Measurements from ENCODE around the gene PLAAT5. TPM values are rescaled to one million over a fixed set of nuclear protein-coding genes. Genes with fewer than 3 reads are reported as not detected.

Gene PLAAT5
- total RNA-seq, 1 experiment from 2014 or later, result not detected

DNA sequence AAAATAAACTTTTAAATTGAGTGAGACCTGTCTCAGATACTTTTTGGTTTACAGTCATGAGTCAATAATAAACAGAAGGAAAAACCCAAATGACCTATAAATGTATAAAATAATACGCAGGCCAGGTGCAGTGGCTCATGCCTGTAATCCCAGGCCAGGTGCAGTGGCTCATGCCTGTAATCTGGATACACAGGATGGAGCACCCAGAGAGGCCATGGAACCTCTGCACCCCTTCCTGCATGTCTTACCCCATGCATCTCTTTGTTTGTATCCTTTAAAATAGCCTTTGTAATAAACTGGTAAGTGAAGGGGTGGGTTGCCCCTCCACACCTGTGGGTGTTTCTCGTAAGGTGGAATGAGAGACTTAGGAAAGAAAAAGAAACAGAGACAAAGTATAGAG, 36.7 kb upstream of the PLAAT5 start:
- peaks cover 6% of the 10 kb centered on the region for H3K9me3 ChIP-seq (ENCODE audit: insufficient read depth, low read depth)
- H3K27ac ChIP-seq, result no peak overlapping the region
- no peaks in the 10 kb centered on the region for H4K20me1 ChIP-seq (ENCODE audit: insufficient read depth)
- TF ChIP-seq, protein P1, sequence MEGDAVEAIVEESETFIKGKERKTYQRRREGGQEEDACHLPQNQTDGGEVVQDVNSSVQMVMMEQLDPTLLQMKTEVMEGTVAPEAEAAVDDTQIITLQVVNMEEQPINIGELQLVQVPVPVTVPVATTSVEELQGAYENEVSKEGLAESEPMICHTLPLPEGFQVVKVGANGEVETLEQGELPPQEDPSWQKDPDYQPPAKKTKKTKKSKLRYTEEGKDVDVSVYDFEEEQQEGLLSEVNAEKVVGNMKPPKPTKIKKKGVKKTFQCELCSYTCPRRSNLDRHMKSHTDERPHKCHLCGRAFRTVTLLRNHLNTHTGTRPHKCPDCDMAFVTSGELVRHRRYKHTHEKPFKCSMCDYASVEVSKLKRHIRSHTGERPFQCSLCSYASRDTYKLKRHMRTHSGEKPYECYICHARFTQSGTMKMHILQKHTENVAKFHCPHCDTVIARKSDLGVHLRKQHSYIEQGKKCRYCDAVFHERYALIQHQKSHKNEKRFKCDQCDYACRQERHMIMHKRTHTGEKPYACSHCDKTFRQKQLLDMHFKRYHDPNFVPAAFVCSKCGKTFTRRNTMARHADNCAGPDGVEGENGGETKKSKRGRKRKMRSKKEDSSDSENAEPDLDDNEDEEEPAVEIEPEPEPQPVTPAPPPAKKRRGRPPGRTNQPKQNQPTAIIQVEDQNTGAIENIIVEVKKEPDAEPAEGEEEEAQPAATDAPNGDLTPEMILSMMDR (conservative IDR thresholded peaks at IDR 0.05), result no peak
- TF ChIP-seq EZH2 (IDR thresholded peaks at IDR 0.05; ENCODE audit: low read depth), result no peak
- H3K4me3 ChIP-seq, result no peak overlapping the region
- ChIA-PET POLR2A (ENCODE audit: unreplicated experiment) (no interaction called here), CTCF (no interaction called here)
- no peak for DNase-seq
- H3K36me3 ChIP-seq (ENCODE audit: low read depth), result no peaks in the 10 kb centered on the region
- peaks cover 5% of the 10 kb centered on the region; the same call in 1 of the 2 replicates for H3F3A ChIP-seq (ENCODE audit: insufficient read depth, low read depth)
- no peaks in the 10 kb centered on the region for H3K79me2 ChIP-seq (ENCODE audit: low read depth)
- intact Hi-C loops (cut with micrococcal nuclease; ENCODE audit: unreplicated experiment), result no loop called here
- H3K4me1 ChIP-seq (replicated peaks; ENCODE audit: insufficient read depth), result peaks cover 24% of the 10 kb centered on the region
- no peak overlapping the region for H3K4me2 ChIP-seq
- no TSS peak for BruUV-seq (replicated peaks)
- no peak overlapping the region for H2AFZ ChIP-seq
- H3K27me3 ChIP-seq (ENCODE audit: insufficient read depth, low read depth), result no peaks in the 10 kb centered on the region
- no peaks in the 10 kb centered on the region for H3K9me2 ChIP-seq (ENCODE audit: insufficient read depth)

DNA sequence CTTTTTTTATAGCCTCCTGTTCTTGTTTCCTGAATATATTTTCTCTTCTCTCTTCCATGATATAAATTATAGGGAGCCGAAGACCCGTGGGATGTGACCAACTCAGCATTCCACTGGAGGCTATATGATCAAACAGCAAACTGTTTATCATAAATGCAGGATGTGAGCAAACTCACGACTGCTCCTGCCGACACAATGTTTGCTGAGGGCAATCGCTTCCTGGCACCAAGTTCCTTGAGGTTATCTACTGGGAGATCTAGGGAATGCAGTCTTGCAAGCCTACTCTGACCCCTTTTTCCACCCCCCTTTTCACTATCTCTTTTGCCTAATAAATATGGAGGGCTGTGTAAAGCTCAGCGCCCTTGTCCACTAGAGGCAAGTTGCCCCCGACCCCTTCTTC, 32.2 kb upstream of the PLAAT5 start:
- CTCF ChIA-PET, result no interaction called here
- no TSS peak for BruUV-seq (replicated peaks)

DNA sequence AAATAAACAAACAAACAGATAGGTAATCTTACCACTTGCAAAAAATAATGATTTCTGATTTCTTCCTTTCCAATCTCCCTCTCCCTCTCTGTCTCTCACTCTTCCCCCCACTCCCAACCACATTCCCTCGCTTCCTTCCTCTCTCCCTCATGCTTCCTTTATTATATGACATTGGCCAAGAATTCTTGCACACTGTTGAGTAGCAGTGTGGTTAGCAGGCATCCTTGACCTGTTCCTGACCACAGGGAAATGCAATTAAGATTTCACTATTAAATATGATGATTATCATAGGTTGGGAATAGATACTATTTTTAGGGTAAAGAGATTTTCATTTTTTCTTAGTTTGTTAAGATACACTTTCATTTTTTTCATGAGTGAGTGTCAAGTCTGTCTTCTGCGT, 30.9 kb upstream of the PLAAT5 start:
- ChIA-PET POLR2A (ENCODE audit: unreplicated experiment) (no interaction called here), CTCF (interaction anchor here (0.5 kb wide), 2 partner anchors 62 to 119 kb away, joined by 4 to 5 read pairs; no protein-coding TSS in a partner anchor)
- Histone ChIP-seq H3K4me2 (no peak overlapping the region), H3K4me1 (replicated peaks; ENCODE audit: insufficient read depth) (peaks cover 7% of the 10 kb centered on the region; the same call in 1 of the 2 replicates), H2AFZ (no peak overlapping the region), H3K27me3 (ENCODE audit: insufficient read depth, low read depth) (no peaks in the 10 kb centered on the region), H3K9me3 (ENCODE audit: insufficient read depth, low read depth) (peaks cover 6% of the 10 kb centered on the region), H3K9me2 (ENCODE audit: insufficient read depth) (no peaks in the 10 kb centered on the region), H3K79me2 (ENCODE audit: low read depth) (no peaks in the 10 kb centered on the region), H3K27ac (no peak overlapping the region), H4K20me1 (ENCODE audit: insufficient read depth) (no peaks in the 10 kb centered on the region), H3F3A (ENCODE audit: insufficient read depth, low read depth) (no peaks in the 10 kb centered on the region; the same call in 1 of the 2 replicates), H3K4me3 (no peak overlapping the region), H3K36me3 (ENCODE audit: low read depth) (0 out of 2 replicates have a peak, but pooled peaks cover 3% of the 10 kb centered on the region)
- no peak for TF ChIP-seq EZH2 (IDR thresholded peaks at IDR 0.05; ENCODE audit: low read depth)
- TF ChIP-seq, protein P1 (conservative IDR thresholded peaks at IDR 0.05), result no peak
- BruUV-seq (replicated peaks), result no TSS peak
- DNase-seq, result no peak
- intact Hi-C loops (cut with micrococcal nuclease; ENCODE audit: unreplicated experiment), result no loop called here

More for the DNA sequence above, 32.2 kb upstream of the PLAAT5 start:
- 0 out of 2 replicates have a peak, but pooled peaks cover 3% of the 10 kb centered on the region for H3K36me3 ChIP-seq (ENCODE audit: low read depth)
- no peak overlapping the region for H3K4me2 ChIP-seq
- no peak overlapping the region for H3K27ac ChIP-seq
- POLR2A ChIA-PET (ENCODE audit: unreplicated experiment), result no interaction called here
- H4K20me1 ChIP-seq (ENCODE audit: insufficient read depth), result no peaks in the 10 kb centered on the region
- peaks cover 7% of the 10 kb centered on the region; the same call in 1 of the 2 replicates for H3K4me1 ChIP-seq (replicated peaks; ENCODE audit: insufficient read depth)
- H3K79me2 ChIP-seq (ENCODE audit: low read depth), result no peaks in the 10 kb centered on the region
- H3K9me2 ChIP-seq (ENCODE audit: insufficient read depth), result no peaks in the 10 kb centered on the region
- peaks cover 6% of the 10 kb centered on the region for H3K9me3 ChIP-seq (ENCODE audit: insufficient read depth, low read depth)
- intact Hi-C loops (cut with micrococcal nuclease; ENCODE audit: unreplicated experiment), result no loop called here
- no peak overlapping the region for H3K4me3 ChIP-seq
- no peak for TF ChIP-seq EZH2 (IDR thresholded peaks at IDR 0.05; ENCODE audit: low read depth)
- TF ChIP-seq, protein P1 (conservative IDR thresholded peaks at IDR 0.05), result no peak
- no peaks in the 10 kb centered on the region for H3K27me3 ChIP-seq (ENCODE audit: insufficient read depth, low read depth)
- no peaks in the 10 kb centered on the region; the same call in 1 of the 2 replicates for H3F3A ChIP-seq (ENCODE audit: insufficient read depth, low read depth)
- peak overlapping the region; percentile 50; the same call in 1 of the 2 replicates for H2AFZ ChIP-seq
- DNase-seq, result peak in 1 of 2 experiments; percentile 72

Data from PC-9 (cell line).